Right lobe of liver (tissue), 6 donors: ENCODE results near the gene GATA5. TPM values are rescaled to one million over a fixed set of nuclear protein-coding genes. Genes with fewer than 3 reads are reported as not detected.

Source experiments
- ATAC-seq, 4 donors: fragments of 200-7000 bp; cut with Tn5 transposase; one replicate each; pipeline ENCODE4 v1.9.1; 2020; ENCODE audit warnings: mild to moderate bottlenecking in 4 of 4, moderate library complexity in 4 of 4
- DNase-seq, 3 donors: peaks; one replicate each; pipeline ENCODE4 v3.0.0-alpha.2; 2020
- H3K27ac ChIP-seq, 3 donors: fragments of 200-600 bp; one replicate each; pipeline ENCODE4 v1.8.0; 2022
- H3K27me3 ChIP-seq, 2 donors: fragments of 200-600 bp; one replicate each; pipeline ENCODE4 v1.8.0; 2022
- H3K36me3 ChIP-seq, 4 donors: fragments of 200-600 bp; sonication (generic) in 1 of 4; one replicate each; pipeline versions ENCODE4 v1.5.1 to v1.8.0; 2017 to 2022; ENCODE audit warnings: control low read depth in 1 of 4
- H3K4me1 ChIP-seq, 4 donors: fragments of 200-600 bp; sonication (generic) in 1 of 4; one replicate each; pipeline versions ENCODE4 v1.5.1 to v1.8.0; 2017 to 2022; ENCODE audit warnings: control low read depth in 1 of 4
- H3K4me3 ChIP-seq, 3 donors: fragments of 200-600 bp; one replicate each; pipeline ENCODE4 v1.8.0; 2022
- H3K9me3 ChIP-seq, 4 donors: fragments of 200-600 bp; sonication (generic) in 1 of 4; one replicate each; pipeline versions ENCODE4 v1.5.1 to v1.8.0; 2017 to 2022; ENCODE audit warnings: control low read depth in 1 of 4
- POLR2A ChIP-seq: fragments of 450-650 bp; IDR thresholded peaks from one replicate; pipeline ENCODE4 v1.6.1; 2017; ENCODE audit warnings: antibody characterized with exemption, mild to moderate bottlenecking
- WGBS: methylation state at CpG from one replicate; pipeline ENCODE4 v1.1.6; 2018; ENCODE audit warnings: low coverage, low lambda C conversion rate; ENCODE audit not compliant: insufficient coverage; ENCODE audit errors: missing lambda C conversion rate; 5-methylcytosine and 5-hydroxymethylcytosine counted together
- intact Hi-C, 2 donors: fragments of 100-400 bp; cut with DNase I; formaldehyde crosslinking; loops; one replicate each; pipeline versions ENCODE4 v1.11.2 to v1.14.1; 2022
- total RNA-seq, 6 experiments: library from RNA; depleted of rRNA in 2 of 6; stranded (reverse); fragments of >200 nt in 2 of 6; fragmentation: NEBNext Ultra II Directional in 3 of 6; extraction: Animal tissue kit (Norgen Biotek cat#: 25700) in 3 of 6; gene quantifications; one replicate each; pipeline versions ENCODE4 v1.1.0 to v1.2.4, GENCODE V29; 2016 to 2023
- TF ChIP-seq, protein P1 (sequence below), 4 donors: fragments of 200-600 bp in 3 of 4; fragments of 450-650 bp in 1 of 4; IDR thresholded peaks; one replicate each; pipeline versions ENCODE4 v1.5.1 to v1.8.0; 2016 to 2022; ENCODE audit warnings: antibody characterized with exemption in 4 of 4, mild to moderate bottlenecking in 2 of 4
- donor health status: DM: no; HTN: yes; CAD: no.
- donor health status: DM: no; HTN: no; CAD: no.
- donor health status: DM: no; HTN: no; CAD: no.
- donor health status: DM: no; HTN: yes; CAD: no.
- donor health status: DM: no; HTN: yes; CAD: no.

Gene GATA5
- total RNA-seq, 6 experiments from 2014 or later, result 0.12 to 0.56 (median 0.26) TPM

DNA sequence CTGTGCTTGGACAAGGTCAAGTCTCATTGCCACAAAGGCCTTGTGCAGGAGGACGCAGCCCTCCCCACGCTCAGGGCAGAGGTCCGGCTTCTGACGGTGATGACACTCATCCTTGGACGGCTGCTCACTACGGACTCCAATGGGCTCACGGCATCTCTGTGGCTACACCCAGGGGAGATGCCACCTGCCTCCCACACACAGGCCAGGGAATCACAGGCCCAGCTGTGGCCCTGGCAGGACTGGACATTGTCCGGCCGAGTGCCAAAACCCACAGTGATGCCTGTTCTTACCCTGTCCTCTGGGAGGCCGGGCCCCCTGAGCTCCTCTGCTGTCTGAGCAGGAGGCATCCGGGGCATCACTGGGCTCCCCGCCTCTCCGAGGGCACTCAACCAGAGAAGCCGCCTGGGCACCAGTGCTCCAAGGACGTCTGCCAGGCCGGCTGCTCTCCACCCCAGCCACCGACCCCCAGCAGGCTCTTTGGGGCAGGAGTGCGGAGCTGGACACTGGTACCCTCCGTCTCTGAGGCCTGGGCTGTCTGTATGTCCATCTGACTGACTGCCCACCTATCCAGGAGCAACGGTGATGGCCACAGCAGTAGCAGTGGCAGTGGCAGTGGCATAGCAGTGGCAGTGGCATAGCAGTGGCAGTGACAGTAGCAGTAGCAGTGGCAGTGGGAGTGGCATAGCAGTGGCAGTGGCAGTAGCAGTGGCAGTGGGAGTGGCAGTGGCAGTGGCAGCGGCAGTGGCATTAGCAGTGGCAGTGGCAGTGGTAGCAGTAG, 50.3 kb downstream of the GATA5 start:
- TF ChIP-seq POLR2A, result no peak
- TF ChIP-seq, protein P1, sequence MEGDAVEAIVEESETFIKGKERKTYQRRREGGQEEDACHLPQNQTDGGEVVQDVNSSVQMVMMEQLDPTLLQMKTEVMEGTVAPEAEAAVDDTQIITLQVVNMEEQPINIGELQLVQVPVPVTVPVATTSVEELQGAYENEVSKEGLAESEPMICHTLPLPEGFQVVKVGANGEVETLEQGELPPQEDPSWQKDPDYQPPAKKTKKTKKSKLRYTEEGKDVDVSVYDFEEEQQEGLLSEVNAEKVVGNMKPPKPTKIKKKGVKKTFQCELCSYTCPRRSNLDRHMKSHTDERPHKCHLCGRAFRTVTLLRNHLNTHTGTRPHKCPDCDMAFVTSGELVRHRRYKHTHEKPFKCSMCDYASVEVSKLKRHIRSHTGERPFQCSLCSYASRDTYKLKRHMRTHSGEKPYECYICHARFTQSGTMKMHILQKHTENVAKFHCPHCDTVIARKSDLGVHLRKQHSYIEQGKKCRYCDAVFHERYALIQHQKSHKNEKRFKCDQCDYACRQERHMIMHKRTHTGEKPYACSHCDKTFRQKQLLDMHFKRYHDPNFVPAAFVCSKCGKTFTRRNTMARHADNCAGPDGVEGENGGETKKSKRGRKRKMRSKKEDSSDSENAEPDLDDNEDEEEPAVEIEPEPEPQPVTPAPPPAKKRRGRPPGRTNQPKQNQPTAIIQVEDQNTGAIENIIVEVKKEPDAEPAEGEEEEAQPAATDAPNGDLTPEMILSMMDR (IDR thresholded peaks at IDR 0.05), result no peak
- intact Hi-C loops, result no loop called here
- Histone ChIP-seq H3K4me1 (no peaks in the 10 kb centered on the region), H3K9me3 (no peaks in the 10 kb centered on the region), H3K4me3 (no peak overlapping the region), H3K27ac (no peak overlapping the region), H3K36me3 (no peaks in the 10 kb centered on the region), H3K27me3 (no peaks in the 10 kb centered on the region)
- DNase-seq, result no peak
- WGBS, result 67% methylated on average over 4 of the region's 21 CpGs
- no peak for ATAC-seq

- TF ChIP-seq, protein P1 (IDR thresholded peaks at IDR 0.05), result no peak
- Histone ChIP-seq H3K4me1 (no peaks in the 10 kb centered on the region), H3K4me3 (no peak overlapping the region), H3K9me3 (no peaks in the 10 kb centered on the region), H3K27ac (no peak overlapping the region), H3K27me3 (no peaks in the 10 kb centered on the region), H3K36me3 (no peaks in the 10 kb centered on the region)
- 29% methylated on average over 4 of the region's 23 CpGs for WGBS
- ATAC-seq (no peak), DNase-seq (no peak)
- intact Hi-C loops, result no loop called here
Observed at GRCh38 chr20:62424249-62425107, 51.3 kb downstream of the GATA5 start.

DNA sequence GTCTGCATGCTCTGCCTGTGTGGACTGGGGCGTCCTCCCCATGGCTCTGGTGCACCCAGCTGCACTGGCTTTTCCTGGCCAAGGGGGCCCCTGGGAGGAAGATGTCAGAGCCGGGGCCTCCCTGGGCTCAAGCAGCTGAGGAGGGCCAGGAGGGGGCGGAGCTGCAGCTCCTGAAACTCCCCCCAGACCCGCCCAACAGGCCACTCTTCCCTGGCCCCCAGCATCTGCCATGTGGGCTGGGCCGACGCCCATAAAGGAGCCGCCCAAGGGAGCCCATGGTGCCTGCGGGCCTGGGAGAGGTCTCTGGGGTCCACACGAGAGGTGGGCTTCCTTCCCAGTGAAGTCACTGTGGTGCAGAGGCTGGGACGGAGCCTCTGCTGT, 52.5 kb downstream of the GATA5 start:
- H3K9me3 ChIP-seq, result no peaks in the 10 kb centered on the region
- TF ChIP-seq POLR2A, result no peak
- TF ChIP-seq, protein P1 (IDR thresholded peaks at IDR 0.05), result no peak
- WGBS, result 7% methylated on average over 2 of the region's 10 CpGs

DNA sequence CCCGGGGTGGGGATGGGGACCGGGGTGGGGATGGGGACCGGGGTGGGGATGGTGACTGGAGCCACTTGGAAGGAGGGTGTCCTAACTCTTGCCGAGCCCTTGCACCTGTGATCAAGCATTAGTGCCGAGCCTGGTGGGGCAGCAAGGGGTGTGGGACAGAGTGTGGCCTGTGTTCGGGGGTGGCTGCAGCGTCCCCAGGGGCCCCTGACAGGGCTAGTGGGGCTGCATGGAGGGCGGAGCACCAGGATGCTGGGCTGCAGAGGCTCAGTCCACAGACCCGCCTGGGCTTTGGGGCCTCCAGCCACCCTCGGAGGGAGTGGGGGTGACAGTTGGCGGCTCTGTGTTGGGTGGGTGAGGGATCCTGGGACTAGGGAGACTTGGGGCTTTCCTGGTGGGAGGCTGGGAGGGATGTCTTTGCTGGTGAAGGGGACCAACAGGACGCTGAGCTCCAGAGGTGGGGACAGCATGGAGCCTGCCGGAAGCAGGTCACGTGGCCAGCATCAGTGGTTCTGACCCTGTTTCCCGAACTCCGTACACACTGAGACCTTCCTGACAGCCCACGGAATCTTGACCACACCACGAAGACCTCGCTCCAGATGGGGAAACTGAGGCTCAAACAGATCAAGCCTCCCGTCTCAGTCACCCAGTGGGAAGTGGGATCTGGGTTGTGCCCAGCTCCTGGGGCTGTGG, 53.0 kb downstream of the GATA5 start:
- WGBS, result 83% methylated on average over 2 of the region's 20 CpGs

More for the DNA sequence above, 52.5 kb downstream of the GATA5 start:
- DNase-seq (no peak), ATAC-seq (no peak)
- Histone ChIP-seq H3K4me1 (no peaks in the 10 kb centered on the region), H3K4me3 (no peak overlapping the region), H3K36me3 (no peaks in the 10 kb centered on the region), H3K27me3 (no peaks in the 10 kb centered on the region), H3K27ac (no peak overlapping the region)
- intact Hi-C loops, result no loop called here

More for the DNA sequence above, 53.0 kb downstream of the GATA5 start:
- DNase-seq, result no peak
- ATAC-seq, result no peak
- Histone ChIP-seq H3K27ac (no peak overlapping the region), H3K27me3 (no peaks in the 10 kb centered on the region), H3K4me3 (no peak overlapping the region), H3K9me3 (no peaks in the 10 kb centered on the region), H3K36me3 (no peaks in the 10 kb centered on the region), H3K4me1 (no peaks in the 10 kb centered on the region)
- TF ChIP-seq POLR2A, result no peak
- TF ChIP-seq, protein P1 (IDR thresholded peaks at IDR 0.05), result no peak
- intact Hi-C loops, result no loop called here
